Esophagus squamous epithelium (tissue), 4 donors: Measurements from ENCODE around the gene PLXDC1.

Experiments used
- CTCF ChIP-seq, 6 experiments: fragments of 450-650 bp in 4 of 6; fragments of 200-600 bp in 2 of 6; sonication (generic) in 2 of 6; IDR thresholded peaks; one replicate each; pipeline ENCODE4 v1.5.1; 2016 to 2019; ENCODE audit warnings: antibody characterized with exemption in 6 of 6, mild to moderate bottlenecking in 4 of 6, moderate library complexity in 4 of 6
- POLR2A ChIP-seq, 4 donors: fragments of 450-650 bp; IDR thresholded peaks; one replicate each; pipeline ENCODE4 v1.6.1; 2017; ENCODE audit warnings: antibody characterized with exemption in 4 of 4, mild to moderate bottlenecking in 4 of 4, moderate library complexity in 3 of 4

DNA sequence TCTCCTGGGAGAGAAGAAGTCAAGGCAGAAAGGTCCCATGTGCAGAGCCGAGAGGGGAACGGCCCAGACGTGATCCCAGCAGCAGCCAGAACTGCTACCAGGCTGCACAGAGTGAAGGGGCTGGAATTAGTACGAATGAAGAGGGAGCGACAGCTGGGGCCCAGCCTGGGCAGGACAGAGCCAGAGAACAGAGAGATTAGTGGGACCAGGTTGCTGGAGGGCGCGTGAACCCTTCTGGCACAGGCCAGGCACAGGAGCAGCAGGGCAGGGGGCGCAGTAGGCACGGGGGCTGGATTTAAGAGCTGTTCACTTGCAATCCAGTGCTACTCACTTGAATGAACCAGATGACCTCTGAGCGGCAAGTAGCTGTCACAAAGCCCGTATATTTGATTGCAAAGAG is 66.9 kb downstream of the PLXDC1 start:
- TF ChIP-seq CTCF (IDR thresholded peaks at IDR 0.05) = no peak
- TF ChIP-seq POLR2A (IDR thresholded peaks at IDR 0.05) = no peak
